HepG2 (cell line): ENCODE results near the gene STXBP5L. TPM values are rescaled to one million over a fixed set of nuclear protein-coding genes. Genes with fewer than 3 reads are reported as not detected.

ENCODE experiments used
- ATAC-seq: fragments of 200-7000 bp; cut with Tn5 transposase; 3 replicates; pipeline ENCODE4 v1.9.1; 2020; ENCODE audit warnings: mild to moderate bottlenecking, moderate library complexity
- BruUV-seq: library from RNA; stranded (reverse); fragments of 400-500 nt; replicated peaks from 2 replicates; lab custom pipeline; 2021; lab: Mats Ljungman, UMichigan
- CTCF ChIA-PET: fragments of 300-600 bp; formaldehyde crosslinking; extraction: SDS; loops from one replicate; lab custom pipeline; 2021; ENCODE audit warnings: low total read pairs, inconsistent platforms, low intra/inter-chr PET ratio; lab: Yijun Ruan, JAX
- POLR2A ChIA-PET: fragments of 350-600 bp; sonication (Branson Sonifier 250); formaldehyde crosslinking; loops from one replicate; lab custom pipeline; 2020; ENCODE audit warnings: antibody characterized with exemption, inconsistent platforms; lab: Yijun Ruan, JAX
- DNase-seq: peaks from one replicate; pipeline ENCODE4 v3.0.0-alpha.2; 2015; ENCODE audit warnings: low spot score
- FAIRE-seq: peaks from 3 replicates; lab custom pipeline; 2011; peaks lifted over from hg19 to GRCh38; lab: Jason Lieb, UNC
- H2AFZ ChIP-seq: one replicate; pipeline ENCODE4 v1.6.1; 2011; ENCODE audit warnings: low read length, inconsistent platforms
- H3K27ac ChIP-seq: fragments of 300-600 bp; 3 replicates; pipeline ENCODE4 v1.8.0; 2011; ENCODE audit warnings: mixed run types, mild to moderate bottlenecking, mixed read lengths, low read length, inconsistent platforms; ENCODE audit not compliant: insufficient read depth; ENCODE audit errors: extremely low read length
- H3K27me3 ChIP-seq, 2 experiments: fragments of 200-600 bp in 1 of 2; 2 replicates in 1 of 2; 3 replicates in 1 of 2; pipeline versions ENCODE4 v1.6.0 to v1.8.0; 2011; ENCODE audit warnings: low read length in 2 of 2, mild to moderate bottlenecking in 2 of 2, moderate library complexity in 2 of 2, inconsistent platforms in 1 of 2; ENCODE audit not compliant: insufficient read depth in 2 of 2, control insufficient read depth in 1 of 2
- H3K36me3 ChIP-seq, 2 experiments: fragments of 200-600 bp in 1 of 2; replicated peaks in 1 of 2; 2 replicates in 1 of 2; 3 replicates in 1 of 2; pipeline versions ENCODE4 v1.5.1 to v1.8.0; 2011; ENCODE audit warnings: low read length in 2 of 2, inconsistent platforms in 1 of 2; ENCODE audit not compliant: insufficient read depth in 2 of 2, control insufficient read depth in 1 of 2
- H3K4me1 ChIP-seq: 2 replicates; pipeline ENCODE4 v1.5.1; 2012; ENCODE audit warnings: low read length, inconsistent platforms; ENCODE audit not compliant: insufficient read depth
- H3K4me2 ChIP-seq: 2 replicates; pipeline ENCODE4 v1.6.0; 2011; ENCODE audit warnings: low read depth, low read length, inconsistent platforms
- H3K4me3 ChIP-seq, 3 experiments: fragments of 200-600 bp in 1 of 3; sonication (generic), shearing (Covaris generic) in 1 of 3; replicated peaks in 1 of 3; 2 replicates each; pipeline ENCODE4 v1.5.1; 2011 to 2016; ENCODE audit warnings: low read length in 3 of 3, inconsistent platforms in 2 of 3, low read depth in 2 of 3, mild to moderate bottlenecking in 2 of 3, control low read depth in 1 of 3, mixed read lengths in 1 of 3; ENCODE audit not compliant: insufficient read depth in 1 of 3
- H3K79me2 ChIP-seq: one replicate; pipeline ENCODE4 v1.6.1; 2011; ENCODE audit warnings: low read length, inconsistent platforms; ENCODE audit not compliant: insufficient read depth
- H3K9ac ChIP-seq: 2 replicates; pipeline ENCODE4 v1.6.0; 2011; ENCODE audit warnings: mild to moderate bottlenecking, low read depth, low read length, inconsistent platforms; ENCODE audit not compliant: insufficient read depth
- H3K9me3 ChIP-seq: 2 replicates; pipeline ENCODE4 v1.5.1; 2012; ENCODE audit warnings: mild to moderate bottlenecking, low read length
- H4K20me1 ChIP-seq: 2 replicates; pipeline ENCODE4 v1.6.0; 2011; ENCODE audit warnings: inconsistent platforms, mild to moderate bottlenecking, low read length, moderate library complexity; ENCODE audit not compliant: insufficient read depth
- ARNT ChIP-seq: fragments of 450-650 bp; IDR thresholded peaks from 2 replicates; pipeline ENCODE4 v1.6.1; 2017
- ELF3 ChIP-seq: IDR thresholded peaks from 2 replicates; pipeline ENCODE4 v1.6.1; 2016; ENCODE audit warnings: missing genetic modification reagents, missing compliant biosample characterization
- FLYWCH1 ChIP-seq: sonication (generic); formaldehyde crosslinking; IDR thresholded peaks from 2 replicates; pipeline ENCODE4 v1.8.1; 2023; ENCODE audit warnings: mild to moderate bottlenecking, missing genetic modification reagents
- HOXA9 ChIP-seq: sonication (generic); formaldehyde crosslinking; IDR thresholded peaks from 2 replicates; pipeline ENCODE4 v1.8.1; 2022; ENCODE audit warnings: missing genetic modification reagents, mild to moderate bottlenecking, moderate library complexity, borderline replicate concordance
- KLF9 ChIP-seq: IDR thresholded peaks from 2 replicates; pipeline ENCODE4 v1.6.1; 2016; ENCODE audit warnings: low read depth
- RARA ChIP-seq: IDR thresholded peaks from 2 replicates; pipeline ENCODE4 v1.6.1; 2016; ENCODE audit warnings: missing genetic modification reagents, missing compliant biosample characterization
- SCMH1 ChIP-seq: sonication (generic); formaldehyde crosslinking; IDR thresholded peaks from 2 replicates; pipeline ENCODE4 v1.9.0; 2021; ENCODE audit warnings: missing genetic modification reagents, mild to moderate bottlenecking, borderline replicate concordance
- SKI ChIP-seq: fragments of 450-650 bp; IDR thresholded peaks from one replicate; pipeline ENCODE4 v1.6.1; 2018; ENCODE audit warnings: mild to moderate bottlenecking; ENCODE audit not compliant: partially characterized antibody
- SMARCE1 ChIP-seq: fragments of 450-650 bp; IDR thresholded peaks from 2 replicates; pipeline ENCODE4 v1.6.1; 2017; ENCODE audit warnings: borderline replicate concordance
- SP140L ChIP-seq: sonication (generic); formaldehyde crosslinking; IDR thresholded peaks from 2 replicates; pipeline ENCODE4 v1.4.0; 2020; ENCODE audit warnings: missing genetic modification reagents, borderline replicate concordance
- ZNF251 ChIP-seq: sonication (generic); formaldehyde crosslinking; IDR thresholded peaks from 2 replicates; pipeline ENCODE4 v1.9.0; 2021; ENCODE audit warnings: mild to moderate bottlenecking, missing genetic modification reagents
- ZNF430 ChIP-seq: sonication (generic); formaldehyde crosslinking; IDR thresholded peaks from 2 replicates; pipeline ENCODE4 v1.9.0; 2021; ENCODE audit warnings: mild to moderate bottlenecking, missing genetic modification reagents
- ZNF619 ChIP-seq: sonication (generic); formaldehyde crosslinking; IDR thresholded peaks from 2 replicates; pipeline ENCODE4 v1.4.0; 2020; ENCODE audit warnings: mild to moderate bottlenecking, missing genetic modification reagents
- ZNF674 ChIP-seq: sonication (generic); formaldehyde crosslinking; IDR thresholded peaks from 2 replicates; pipeline ENCODE4 v1.5.0; 2020; ENCODE audit warnings: low read depth, mild to moderate bottlenecking, missing genetic modification reagents
- WGBS: methylation state at CpG from one replicate; pipeline ENCODE4 v1.1.6; 2017; ENCODE audit warnings: low lambda C conversion rate; 5-methylcytosine and 5-hydroxymethylcytosine counted together
- in situ Hi-C: cut with HindIII; loops from 2 replicates; pipeline ENCODE4 v1.10.0; 2017; ENCODE audit warnings: low pct_unique_long_range_greater_than_20kb; ENCODE audit not compliant: extremely low pct_ligation_motif_present
- intact Hi-C: fragments of 100-400 bp; cut with micrococcal nuclease; formaldehyde crosslinking; loops from one replicate; pipeline ENCODE4 v1.10.0; 2022; ENCODE audit not compliant: unreplicated experiment
- polyA plus RNA-seq, 8 experiments: library from polyadenylated mRNA; depleted of rRNA in 3 of 8; stranded (reverse) in 7 of 8; unstranded in 1 of 8; fragments of >200 nt; fragmentation: Illumina TruSeq in 4 of 8; extraction: Trizol in 4 of 8; gene quantifications; 2 replicates each; pipeline versions ENCODE4 v1.2.1 to v1.2.3, GENCODE V29; 2011 to 2016; ENCODE audit warnings: low read depth in 4 of 8, missing spikeins in 1 of 8, mixed read lengths in 1 of 8; ENCODE audit not compliant: insufficient read depth in 1 of 8
- total RNA-seq, 5 experiments: library from RNA; depleted of rRNA; stranded (reverse); fragments of >200 nt; fragmentation: Illumina TruSeq; extraction: Trizol; gene quantifications; 2 replicates each; pipeline ENCODE4 v1.2.3, GENCODE V29; 2016; ENCODE audit warnings: low read depth in 1 of 5
- TF ChIP-seq, protein P1 (sequence below): sonication (generic); formaldehyde crosslinking; IDR thresholded peaks from 2 replicates; pipeline ENCODE4 v1.4.0; 2020; ENCODE audit warnings: missing genetic modification reagents, low read depth, mild to moderate bottlenecking, borderline replicate concordance
- TF ChIP-seq, protein P2 (sequence below): sonication (generic); formaldehyde crosslinking; IDR thresholded peaks from 2 replicates; pipeline ENCODE4 v1.4.0; 2020; ENCODE audit warnings: missing genetic modification reagents, mild to moderate bottlenecking, borderline replicate concordance
- TF ChIP-seq, protein P3 (sequence below), 2 experiments: fragments of 450-650 bp in 1 of 2; sonication (generic) in 1 of 2; formaldehyde crosslinking; IDR thresholded peaks; 2 replicates each; pipeline versions ENCODE4 v1.5.0 to v1.8.0; 2020 to 2022; ENCODE audit warnings: mild to moderate bottlenecking in 1 of 2, missing genetic modification reagents in 1 of 2

The STXBP5L gene
- total and polyA plus RNA-seq, 2 of the 13 experiments (the other 11 are each of a cell fraction or from before 2014, with no cell fraction given): not detected

DNA sequence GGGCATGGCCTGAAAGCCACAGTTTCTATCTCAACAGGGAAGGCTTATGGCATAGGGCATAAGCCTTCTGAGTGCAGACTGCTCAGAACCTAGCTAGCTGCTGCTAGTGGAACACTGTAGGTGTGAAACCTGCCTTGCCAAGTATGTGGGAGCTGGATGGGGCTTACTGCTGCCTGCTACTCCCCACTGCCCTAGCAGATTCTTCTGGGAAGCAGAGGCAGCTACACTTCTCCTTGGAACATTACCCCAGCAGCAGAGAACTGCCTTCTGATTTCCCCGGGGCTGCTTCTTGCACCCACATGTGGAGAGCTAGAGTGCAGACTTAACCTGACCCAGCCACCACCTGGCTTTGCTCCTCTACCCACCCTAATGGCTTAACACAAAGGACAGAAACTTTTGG is 422.1 kb downstream of the STXBP5L start:
- Histone ChIP-seq H4K20me1 (no peaks in the 10 kb centered on the region), H3K27ac (no peak overlapping the region), H3K9ac (no peak overlapping the region), H3K4me2 (no peak overlapping the region), H3K79me2 (no peaks in the 10 kb centered on the region), H3K9me3 (no peaks in the 10 kb centered on the region), H3K4me3 (no peak overlapping the region), H2AFZ (no peak overlapping the region), H3K27me3 (no peaks in the 10 kb centered on the region), H3K4me1 (no peaks in the 10 kb centered on the region), H3K36me3 (no peaks in the 10 kb centered on the region)
- in situ Hi-C loops (no loop called here), intact Hi-C loops (no loop called here)
- TF ChIP-seq ZNF619 (CRISPR knock-in tag) (no peak), RARA (CRISPR knock-in tag) (no peak), ZNF674 (CRISPR knock-in tag) (no peak), ZNF430 (CRISPR knock-in tag) (no peak), HOXA9 (no peak), SMARCE1 (no peak), SKI (no peak), ZNF251 (CRISPR knock-in tag) (no peak), ARNT (no peak), KLF9 (CRISPR knock-in tag) (no peak), FLYWCH1 (CRISPR knock-in tag) (no peak), SP140L (CRISPR knock-in tag) (no peak), ELF3 (CRISPR knock-in tag) (no peak), SCMH1 (CRISPR knock-in tag) (no peak)
- TF ChIP-seq, protein P1, sequence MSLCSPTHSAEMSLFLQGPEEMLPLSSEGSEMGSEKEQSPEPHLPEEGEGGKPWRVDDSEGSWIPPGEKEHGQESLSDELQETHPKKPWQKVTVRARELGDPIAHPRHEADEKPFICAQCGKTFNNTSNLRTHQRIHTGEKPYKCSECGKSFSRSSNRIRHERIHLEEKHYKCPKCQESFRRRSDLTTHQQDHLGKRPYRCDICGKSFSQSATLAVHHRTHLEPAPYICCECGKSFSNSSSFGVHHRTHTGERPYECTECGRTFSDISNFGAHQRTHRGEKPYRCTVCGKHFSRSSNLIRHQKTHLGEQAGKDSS: no peak
- TF ChIP-seq, protein P2, sequence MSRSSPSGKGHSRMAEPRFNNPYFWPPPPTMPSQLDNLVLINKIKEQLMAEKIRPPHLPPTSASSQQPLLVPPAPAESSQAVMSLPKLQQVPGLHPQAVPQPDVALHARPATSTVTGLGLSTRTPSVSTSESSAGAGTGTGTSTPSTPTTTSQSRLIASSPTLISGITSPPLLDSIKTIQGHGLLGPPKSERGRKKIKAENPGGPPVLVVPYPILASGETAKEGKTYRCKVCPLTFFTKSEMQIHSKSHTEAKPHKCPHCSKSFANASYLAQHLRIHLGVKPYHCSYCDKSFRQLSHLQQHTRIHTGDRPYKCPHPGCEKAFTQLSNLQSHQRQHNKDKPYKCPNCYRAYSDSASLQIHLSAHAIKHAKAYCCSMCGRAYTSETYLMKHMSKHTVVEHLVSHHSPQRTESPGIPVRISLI: no peak
- TF ChIP-seq, protein P3, sequence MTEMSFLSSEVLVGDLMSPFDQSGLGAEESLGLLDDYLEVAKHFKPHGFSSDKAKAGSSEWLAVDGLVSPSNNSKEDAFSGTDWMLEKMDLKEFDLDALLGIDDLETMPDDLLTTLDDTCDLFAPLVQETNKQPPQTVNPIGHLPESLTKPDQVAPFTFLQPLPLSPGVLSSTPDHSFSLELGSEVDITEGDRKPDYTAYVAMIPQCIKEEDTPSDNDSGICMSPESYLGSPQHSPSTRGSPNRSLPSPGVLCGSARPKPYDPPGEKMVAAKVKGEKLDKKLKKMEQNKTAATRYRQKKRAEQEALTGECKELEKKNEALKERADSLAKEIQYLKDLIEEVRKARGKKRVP (CRISPR knock-in tag; IDR thresholded peaks at IDR 0.05): no peak
- CTCF ChIA-PET: no interaction called here
- WGBS: no CpG with 5 or more reads among the region's 1 CpG
- ATAC-seq (no peak), FAIRE-seq (no peak), DNase-seq (no peak)
- POLR2A ChIA-PET: no interaction called here
- no TSS peak for BruUV-seq
